ENCODE measurements around the gene CEP350. TPM values are rescaled to one million over a fixed set of nuclear protein-coding genes. Genes with fewer than 3 reads are reported as not detected.

The CEP350 gene
- total RNA-seq, 1 experiment from 2014 or later: 27.6 TPM

GRCh38 chr1:179925302-179925701 is 29.3 kb upstream of the CEP350 start:
- no TSS peak for BruUV-seq (replicated peaks)
- intact Hi-C loops (cut with micrococcal nuclease): no loop called here
- CTCF ChIA-PET: no interaction called here

More at GRCh38 chr1:179925302-179925701, 29.3 kb upstream of the CEP350 start:
- H3K4me3 ChIP-seq (replicated peaks in 1 of 2; ENCODE audit: low read depth in 1 of 2, low read length in 2 of 2): no peak overlapping the region
- no peaks in the 10 kb centered on the region for H3K27me3 ChIP-seq (ENCODE audit: insufficient read depth, low read length)
- H3K27ac ChIP-seq (ENCODE audit: low read depth, low read length): no peak overlapping the region
- DNase-seq (ENCODE audit: low read depth, low spot score) (no peak), ATAC-seq (no peak)
- H3K9me3 ChIP-seq (ENCODE audit: control insufficient read depth in 1 of 2, insufficient read depth in 1 of 2, low read depth in 1 of 2, low read length in 2 of 2): no peaks in the 10 kb centered on the region
- no peaks in the 10 kb centered on the region for H3K4me1 ChIP-seq (ENCODE audit: control insufficient read depth in 1 of 2, insufficient read depth in 2 of 2, low read length in 2 of 2)
- H3K9ac ChIP-seq (ENCODE audit: low read length): no peak overlapping the region
- H3K79me2 ChIP-seq (ENCODE audit: insufficient read depth, low read length): no peaks in the 10 kb centered on the region
- no peaks in the 10 kb centered on the region for H4K20me1 ChIP-seq (ENCODE audit: insufficient read depth)
- H3K36me3 ChIP-seq (ENCODE audit: control insufficient read depth in 1 of 2, insufficient read depth in 2 of 2, low read length in 2 of 2): no peaks in the 10 kb centered on the region
- ChIA-PET RAD21 (ENCODE audit: low non-redundant PET in 1 of 2, low total read pairs in 2 of 2, uncharacterized antibody in 2 of 2, unreplicated experiment in 2 of 2) (no interaction called here), POLR2A (interaction anchor here (0.8 kb wide), 1 partner anchor 15 kb away, joined by 3 read pairs; no protein-coding TSS in a partner anchor)
- no peak overlapping the region for H2AFZ ChIP-seq (ENCODE audit: low read depth, low read length, poor library complexity, severe bottlenecking)
- no peak for TF ChIP-seq ATF3 (IDR thresholded peaks at IDR 0.05)
- no peak for TF ChIP-seq POLR2A (IDR thresholded peaks at IDR 0.05; ENCODE audit: borderline replicate concordance, extremely low read depth, insufficient read depth, insufficient read length)
- TF ChIP-seq ZFX (IDR thresholded peaks at IDR 0.05): no peak
- TF ChIP-seq SP1 (IDR thresholded peaks at IDR 0.05; ENCODE audit: low read depth): no peak
- TF ChIP-seq MAX (IDR thresholded peaks at IDR 0.05): no peak
- TF ChIP-seq CTCF (IDR thresholded peaks at IDR 0.05 in 2 of 3, conservative IDR thresholded peaks at IDR 0.05 in 1 of 3; ENCODE audit: borderline replicate concordance in 1 of 3, insufficient read depth in 1 of 3, low read depth in 2 of 3, low read length in 2 of 3): no peak
- TF ChIP-seq JUND (IDR thresholded peaks at IDR 0.05): no peak
- TF ChIP-seq TCF7L2 (IDR thresholded peaks at IDR 0.05; ENCODE audit: borderline replicate concordance, extremely low read depth, insufficient read depth, insufficient read length): no peak
- no peak for TF ChIP-seq REST (IDR thresholded peaks at IDR 0.05; ENCODE audit: low read depth)
- no peak for TF ChIP-seq ELF1 (IDR thresholded peaks at IDR 0.05; ENCODE audit: borderline replicate concordance, low read depth)
- TF ChIP-seq POLR2AphosphoS5 (IDR thresholded peaks at IDR 0.05; ENCODE audit: low read depth, low read length): no peak
- TF ChIP-seq EZH2phosphoT487 (IDR thresholded peaks at IDR 0.05; ENCODE audit: borderline replicate concordance): no peak
- H3K4me2 ChIP-seq (ENCODE audit: low read length): no peak overlapping the region
- no peaks in the 10 kb centered on the region for H3K9me2 ChIP-seq (ENCODE audit: insufficient read depth)

All from HCT116 (cell line).